CD14-positive monocyte (primary cell): ENCODE measurements around the gene AMZ1. TPM values are rescaled to one million over a fixed set of nuclear protein-coding genes. Genes with fewer than 3 reads are reported as not detected.
"Not testable (repeated sequence)": the region's sequence is repeated elsewhere in the genome, so short reads cannot be mapped to it uniquely, and the experiment has no call there.

Source experiments
- DNase-seq, 3 donors: peaks; one replicate each; pipeline ENCODE4 v3.0.0-alpha.2; 2011 to 2022
- H2AFZ ChIP-seq: 2 replicates; pipeline ENCODE4 v1.6.0; 2012; ENCODE audit warnings: mild to moderate bottlenecking, low read depth, low read length, inconsistent platforms; ENCODE audit not compliant: insufficient read depth, poor library complexity, severe bottlenecking
- H3K27ac ChIP-seq, 2 donors: 1 replicate in 1 of 2; 2 replicates in 1 of 2; pipeline ENCODE4 v1.5.1; 2012 to 2013; ENCODE audit warnings: low read length in 2 of 2, control low read depth in 1 of 2, inconsistent platforms in 1 of 2, low read depth in 1 of 2, mild to moderate bottlenecking in 1 of 2
- H3K27me3 ChIP-seq, 2 donors: one replicate each; pipeline versions ENCODE4 v1.6.0 to v1.6.1; 2011 to 2013; ENCODE audit warnings: low read length in 2 of 2; ENCODE audit not compliant: control insufficient read depth in 2 of 2, insufficient read depth in 2 of 2
- H3K36me3 ChIP-seq, 2 donors: replicated peaks in 1 of 2; 1 replicate in 1 of 2; 2 replicates in 1 of 2; pipeline versions ENCODE4 v1.5.1 to v1.6.1; 2012 to 2013; ENCODE audit warnings: low read length in 2 of 2, control low read depth in 1 of 2, inconsistent platforms in 1 of 2, mild to moderate bottlenecking in 1 of 2; ENCODE audit not compliant: insufficient read depth in 2 of 2, control insufficient read depth in 1 of 2
- H3K4me1 ChIP-seq, 2 donors: 1 replicate in 1 of 2; 2 replicates in 1 of 2; pipeline versions ENCODE4 v1.5.1 to v1.6.1; 2012 to 2013; ENCODE audit warnings: low read length in 2 of 2, control low read depth in 1 of 2, inconsistent platforms in 1 of 2, mild to moderate bottlenecking in 1 of 2, moderate library complexity in 1 of 2; ENCODE audit not compliant: insufficient read depth in 2 of 2, control insufficient read depth in 1 of 2
- H3K4me2 ChIP-seq: replicated peaks from 2 replicates; pipeline ENCODE3; 2012; ENCODE audit warnings: low read length, moderate library complexity, mild to moderate bottlenecking; ENCODE audit not compliant: poor library complexity, severe bottlenecking; ENCODE audit errors: extremely low read depth
- H3K4me3 ChIP-seq, 3 experiments: fragments of 200-600 bp in 1 of 3; sonication (generic) in 1 of 3; replicated peaks in 1 of 3; 1 replicate in 2 of 3; 2 replicates in 1 of 3; pipeline ENCODE4 v1.5.1; 2011 to 2013; ENCODE audit warnings: low read length in 3 of 3, mild to moderate bottlenecking in 3 of 3, control low read depth in 2 of 3, low read depth in 2 of 3, inconsistent platforms in 1 of 3, moderate library complexity in 1 of 3
- H3K79me2 ChIP-seq: 2 replicates; pipeline ENCODE4 v1.6.0; 2012; ENCODE audit warnings: mild to moderate bottlenecking, control low read depth, inconsistent platforms, low read length, moderate library complexity; ENCODE audit not compliant: insufficient read depth
- H3K9ac ChIP-seq: 2 replicates; pipeline ENCODE4 v1.6.0; 2017; ENCODE audit warnings: low read length, mild to moderate bottlenecking; ENCODE audit not compliant: insufficient read depth, poor library complexity, severe bottlenecking
- H3K9me3 ChIP-seq, 2 donors: replicated peaks in 1 of 2; 1 replicate in 1 of 2; 2 replicates in 1 of 2; pipeline versions ENCODE4 v1.5.1 to v1.6.1; 2012 to 2013; ENCODE audit warnings: low read length in 2 of 2, control low read depth in 1 of 2; ENCODE audit not compliant: control insufficient read depth in 1 of 2, insufficient read depth in 1 of 2
- H4K20me1 ChIP-seq: 2 replicates; pipeline ENCODE4 v1.6.0; 2012; ENCODE audit warnings: mild to moderate bottlenecking, low read length, control low read depth, moderate library complexity; ENCODE audit not compliant: insufficient read depth
- H3K27ac Mint-ChIP-seq, 7 donors: one replicate each; pipeline ENCODE4 v1.8.0; 2020; ENCODE audit warnings: mild to moderate bottlenecking in 7 of 7, mixed read lengths in 7 of 7, moderate library complexity in 6 of 7, inconsistent platforms in 2 of 7
- H3K27me3 Mint-ChIP-seq, 3 donors: one replicate each; pipeline ENCODE4 v1.8.0; 2021 to 2022; ENCODE audit warnings: low read depth in 3 of 3, mild to moderate bottlenecking in 3 of 3, mixed read lengths in 3 of 3, moderate library complexity in 3 of 3, inconsistent platforms in 1 of 3
- H3K36me3 Mint-ChIP-seq, 2 donors: one replicate each; pipeline ENCODE4 v1.8.0; 2020; ENCODE audit warnings: mixed read lengths in 2 of 2, inconsistent platforms in 1 of 2, mild to moderate bottlenecking in 1 of 2
- H3K4me1 Mint-ChIP-seq: one replicate; pipeline ENCODE4 v1.8.0; 2020; ENCODE audit warnings: mild to moderate bottlenecking, mixed read lengths
- H3K4me3 Mint-ChIP-seq, 2 donors: one replicate each; pipeline ENCODE4 v1.8.0; 2020; ENCODE audit warnings: mild to moderate bottlenecking in 2 of 2, mixed read lengths in 2 of 2, moderate library complexity in 1 of 2
- H3K9me3 Mint-ChIP-seq, 7 donors: one replicate each; pipeline ENCODE4 v1.8.0; 2020 to 2022; ENCODE audit warnings: mixed read lengths in 7 of 7, mild to moderate bottlenecking in 6 of 7, moderate library complexity in 6 of 7, inconsistent platforms in 2 of 7
- CTCF ChIP-seq: fragments of 200-600 bp; IDR thresholded peaks from one replicate; pipeline ENCODE4 v1.8.0; 2022; ENCODE audit warnings: antibody characterized with exemption, mild to moderate bottlenecking
- WGBS: methylation state at CpG from one replicate; pipeline ENCODE4 v1.1.5; 2013; ENCODE audit warnings: missing lambda C conversion rate; ENCODE audit not compliant: insufficient coverage; 5-methylcytosine and 5-hydroxymethylcytosine counted together
- intact Hi-C, 2 donors: fragments of 100-400 bp; cut with micrococcal nuclease; formaldehyde crosslinking; loops; one replicate each; pipeline versions ENCODE4 v1.15.0 to v1.15.1; 2023
- polyA plus RNA-seq, 3 donors: library from polyadenylated mRNA; depleted of rRNA in 1 of 3; unstranded in 2 of 3; stranded (reverse) in 1 of 3; fragments of 300-500 nt in 2 of 3; fragments of >200 nt in 1 of 3; fragmentation: Illumina TruSeq in 2 of 3; gene quantifications; 1 replicate in 2 of 3; 2 replicates in 1 of 3; pipeline ENCODE4 v1.2.3, GENCODE V29; 2012 to 2021

The AMZ1 gene
- polyA plus RNA-seq, 3 donors, result 0.09 to 0.25 (median 0.14) TPM

- Histone ChIP-seq H3K27ac (no peak overlapping the region), H3K79me2 (no peaks in the 10 kb centered on the region), H3K9ac (no peak overlapping the region), H3K36me3 (no peaks in the 10 kb centered on the region), H3K4me2 (no peak overlapping the region), H2AFZ (no peak overlapping the region), H4K20me1 (no peaks in the 10 kb centered on the region), H3K4me3 (no peak overlapping the region), H3K9me3 (peaks cover 0 to 6% of the 10 kb centered on the region in 2 donors), H3K4me1 (peaks cover 6 to 9% of the 10 kb centered on the region in 2 donors), H3K27me3 (no peaks in the 10 kb centered on the region)
- intact Hi-C loops, result loop anchor here (2.0 to 5.0 kb wide), 2 partner anchors 15 to 33 kb away; partner anchors contain the start of gene AMZ1 (in 1 of the 2)
- H3K36me3 Mint-ChIP-seq, result no peaks in the 10 kb centered on the region
- H3K27ac Mint-ChIP-seq, result peak overlapping the region in 1 of 7 donors; percentile 35
- H3K4me3 Mint-ChIP-seq, result peak overlapping the region in 1 of 2 donors; percentile 11
- peaks cover 1 to 18% (median 7%) of the 10 kb centered on the region in 7 donors for H3K9me3 Mint-ChIP-seq
- peaks cover 7% of the 10 kb centered on the region for H3K4me1 Mint-ChIP-seq
- H3K27me3 Mint-ChIP-seq, result peaks cover 12 to 22% (median 17%) of the 10 kb centered on the region in 3 donors
- no peak for DNase-seq
- TF ChIP-seq CTCF, result no peak
Measured at GRCh38 chr7:2673934-2674333, 14.1 kb upstream of the AMZ1 start.

GRCh38 chr7:2675256-2675764 lies 12.7 kb upstream of the AMZ1 start:
- Histone ChIP-seq H3K36me3 (no peaks in the 10 kb centered on the region), H3K9me3 (peaks cover 0 to 6% of the 10 kb centered on the region in 2 donors), H3K79me2 (no peaks in the 10 kb centered on the region), H3K4me1 (peaks cover 7 to 9% of the 10 kb centered on the region in 2 donors), H3K4me2 (no peak overlapping the region), H4K20me1 (no peaks in the 10 kb centered on the region), H2AFZ (no peak overlapping the region), H3K4me3 (no peak overlapping the region), H3K27me3 (peaks cover 0 to 4% of the 10 kb centered on the region in 2 donors), H3K27ac (no peak overlapping the region), H3K9ac (no peak overlapping the region)
- H3K36me3 Mint-ChIP-seq, result no peaks in the 10 kb centered on the region
- no peak for TF ChIP-seq CTCF
- intact Hi-C loops, result loop anchor here in 1 of 2 donors (2.0 kb wide), 1 partner anchor 13 kb away; the partner anchor contains the start of gene AMZ1
- peaks cover 12 to 21% (median 12%) of the 10 kb centered on the region in 3 donors for H3K27me3 Mint-ChIP-seq
- DNase-seq, result no peak
- 94% methylated on average over 3 of the region's 9 CpGs for WGBS
- H3K9me3 Mint-ChIP-seq, result peaks cover 1 to 17% (median 7%) of the 10 kb centered on the region in 7 donors
- peaks cover 7% of the 10 kb centered on the region for H3K4me1 Mint-ChIP-seq
- no peak overlapping the region for H3K4me3 Mint-ChIP-seq
- H3K27ac Mint-ChIP-seq, result peak overlapping the region in 1 of 7 donors; percentile 46

- Mint-ChIP-seq H3K27ac (peak overlapping the region in 1 of 7 donors; percentile 20), H3K9me3 (peaks cover 1 to 17% (median 7%) of the 10 kb centered on the region in 7 donors), H3K27me3 (peaks cover 7 to 20% (median 13%) of the 10 kb centered on the region in 3 donors)
- H3K36me3 ChIP-seq, DNase-seq, H3K4me1 Mint-ChIP-seq, H3K4me1 ChIP-seq, H3K4me3 ChIP-seq, H2AFZ ChIP-seq, H3K4me3 Mint-ChIP-seq, H3K79me2 ChIP-seq, H3K9me3 ChIP-seq, H3K36me3 Mint-ChIP-seq, intact Hi-C loops, H3K27ac ChIP-seq, H3K9ac ChIP-seq, H4K20me1 ChIP-seq, H3K27me3 ChIP-seq, H3K4me2 ChIP-seq: not testable (repeated sequence)
- 97% methylated on average over 4 of the region's 8 CpGs for WGBS
Measured at GRCh38 chr7:2676576-2676975, 11.4 kb upstream of the AMZ1 start.
